Measurements from ENCODE around the gene DSCAM.
"Not testable (repeated sequence)": the region's sequence is repeated elsewhere in the genome, so short reads cannot be mapped to it uniquely, and the experiment has no call there.

DNA sequence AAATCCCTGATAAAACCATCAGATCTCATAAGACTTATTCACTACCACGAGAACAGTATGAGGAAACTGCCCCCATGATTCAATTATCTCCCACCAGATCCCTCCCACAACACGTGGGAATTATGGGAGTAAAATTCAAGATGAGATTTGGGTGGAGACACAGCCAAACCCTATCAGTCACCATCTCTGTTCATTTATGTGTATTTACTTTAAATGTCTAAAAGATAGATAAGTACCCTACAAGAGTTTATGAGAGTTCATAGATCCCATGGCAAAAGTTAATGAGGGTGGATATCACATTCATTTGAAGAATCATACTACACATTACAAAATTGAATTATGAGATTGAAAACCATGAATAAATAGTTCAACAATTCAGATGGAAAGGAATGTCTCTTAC is 526.2 kb downstream of the DSCAM start:
- TF ChIP-seq, protein P1, sequence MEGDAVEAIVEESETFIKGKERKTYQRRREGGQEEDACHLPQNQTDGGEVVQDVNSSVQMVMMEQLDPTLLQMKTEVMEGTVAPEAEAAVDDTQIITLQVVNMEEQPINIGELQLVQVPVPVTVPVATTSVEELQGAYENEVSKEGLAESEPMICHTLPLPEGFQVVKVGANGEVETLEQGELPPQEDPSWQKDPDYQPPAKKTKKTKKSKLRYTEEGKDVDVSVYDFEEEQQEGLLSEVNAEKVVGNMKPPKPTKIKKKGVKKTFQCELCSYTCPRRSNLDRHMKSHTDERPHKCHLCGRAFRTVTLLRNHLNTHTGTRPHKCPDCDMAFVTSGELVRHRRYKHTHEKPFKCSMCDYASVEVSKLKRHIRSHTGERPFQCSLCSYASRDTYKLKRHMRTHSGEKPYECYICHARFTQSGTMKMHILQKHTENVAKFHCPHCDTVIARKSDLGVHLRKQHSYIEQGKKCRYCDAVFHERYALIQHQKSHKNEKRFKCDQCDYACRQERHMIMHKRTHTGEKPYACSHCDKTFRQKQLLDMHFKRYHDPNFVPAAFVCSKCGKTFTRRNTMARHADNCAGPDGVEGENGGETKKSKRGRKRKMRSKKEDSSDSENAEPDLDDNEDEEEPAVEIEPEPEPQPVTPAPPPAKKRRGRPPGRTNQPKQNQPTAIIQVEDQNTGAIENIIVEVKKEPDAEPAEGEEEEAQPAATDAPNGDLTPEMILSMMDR (IDR thresholded peaks at IDR 0.05) = not testable (repeated sequence)
- not testable (repeated sequence) for TF ChIP-seq POLR2A (IDR thresholded peaks at IDR 0.05)
